Mucosa of stomach (tissue), 1 donor: Measurements from ENCODE around the gene IL17F.
"Not testable (repeated sequence)": the region's sequence is repeated elsewhere in the genome, so short reads cannot be mapped to it uniquely, and the experiment has no call there.

ENCODE experiments used
- H3K27me3 ChIP-seq: one replicate; pipeline ENCODE4 v1.7.0; 2013; ENCODE audit warnings: mild to moderate bottlenecking, low read length; ENCODE audit not compliant: control insufficient read depth, insufficient read depth
- H3K36me3 ChIP-seq: one replicate; pipeline ENCODE4 v1.7.0; 2013; ENCODE audit warnings: low read length; ENCODE audit not compliant: control insufficient read depth, insufficient read depth
- H3K4me1 ChIP-seq: one replicate; pipeline ENCODE4 v1.7.0; 2013; ENCODE audit warnings: mild to moderate bottlenecking, low read length; ENCODE audit not compliant: control insufficient read depth, insufficient read depth
- H3K4me3 ChIP-seq: one replicate; pipeline ENCODE4 v1.7.0; 2013; ENCODE audit warnings: low read length
- H3K9ac ChIP-seq: one replicate; pipeline ENCODE4 v1.7.0; 2013; ENCODE audit warnings: mild to moderate bottlenecking, low read length, moderate library complexity
- H3K9me3 ChIP-seq: one replicate; pipeline ENCODE4 v1.7.0; 2013; ENCODE audit warnings: mild to moderate bottlenecking, low read length, moderate library complexity; ENCODE audit not compliant: control insufficient read depth
- donor health status: Pancreatic carcinoma.

IL17F gene

GRCh38 chr6:52208612-52209011 lies 35.7 kb downstream of the IL17F start:
- Histone ChIP-seq H3K9ac (no peak overlapping the region), H3K36me3 (no peaks in the 10 kb centered on the region), H3K4me3 (no peak overlapping the region), H3K9me3 (no peaks in the 10 kb centered on the region), H3K4me1 (peaks cover 5% of the 10 kb centered on the region), H3K27me3 (no peaks in the 10 kb centered on the region)

GRCh38 chr6:52207066-52207465 lies 37.2 kb downstream of the IL17F start:
- no peak overlapping the region for H3K9ac ChIP-seq
- no peaks in the 10 kb centered on the region for H3K36me3 ChIP-seq
- no peak overlapping the region for H3K4me3 ChIP-seq
- no peaks in the 10 kb centered on the region for H3K27me3 ChIP-seq
- H3K4me1 ChIP-seq, result no peaks in the 10 kb centered on the region
- no peaks in the 10 kb centered on the region for H3K9me3 ChIP-seq

GRCh38 chr6:52201493-52201892 lies 42.8 kb downstream of the IL17F start:
- no peak overlapping the region for H3K9ac ChIP-seq
- no peaks in the 10 kb centered on the region for H3K36me3 ChIP-seq
- no peak overlapping the region for H3K4me3 ChIP-seq
- no peaks in the 10 kb centered on the region for H3K4me1 ChIP-seq
- H3K9me3 ChIP-seq, result no peaks in the 10 kb centered on the region
- no peaks in the 10 kb centered on the region for H3K27me3 ChIP-seq

- no peaks in the 10 kb centered on the region for H3K9me3 ChIP-seq
- no peaks in the 10 kb centered on the region for H3K4me1 ChIP-seq
- H3K4me3 ChIP-seq, result no peak overlapping the region
- H3K9ac ChIP-seq, result no peak overlapping the region
- no peaks in the 10 kb centered on the region for H3K36me3 ChIP-seq
- no peaks in the 10 kb centered on the region for H3K27me3 ChIP-seq
Observed at GRCh38 chr6:52201046-52201445, 43.3 kb downstream of the IL17F start.

- not testable (repeated sequence) for H3K27me3 ChIP-seq, H3K9ac ChIP-seq, H3K4me1 ChIP-seq, H3K4me3 ChIP-seq, H3K36me3 ChIP-seq, H3K9me3 ChIP-seq
Observed at GRCh38 chr6:52200088-52200487, 44.2 kb downstream of the IL17F start.

- Histone ChIP-seq H3K4me1 (no peaks in the 10 kb centered on the region), H3K27me3 (no peaks in the 10 kb centered on the region), H3K9me3 (no peaks in the 10 kb centered on the region), H3K4me3 (no peak overlapping the region), H3K36me3 (no peaks in the 10 kb centered on the region), H3K9ac (no peak overlapping the region)
Observed at GRCh38 chr6:52195886-52196285, 48.4 kb downstream of the IL17F start.

GRCh38 chr6:52191824-52192223 lies 52.5 kb downstream of the IL17F start:
- Histone ChIP-seq H3K36me3 (no peaks in the 10 kb centered on the region), H3K9ac (no peak overlapping the region)

GRCh38 chr6:52190409-52190808 lies 53.9 kb downstream of the IL17F start:
- Histone ChIP-seq H3K9ac (no peak overlapping the region), H3K27me3 (peaks cover 3% of the 10 kb centered on the region), H3K36me3 (no peaks in the 10 kb centered on the region), H3K9me3 (no peaks in the 10 kb centered on the region), H3K4me3 (no peak overlapping the region), H3K4me1 (no peaks in the 10 kb centered on the region)

More at GRCh38 chr6:52191824-52192223, 52.5 kb downstream of the IL17F start:
- no peaks in the 10 kb centered on the region for H3K9me3 ChIP-seq
- no peaks in the 10 kb centered on the region for H3K4me1 ChIP-seq
- peaks cover 3% of the 10 kb centered on the region for H3K27me3 ChIP-seq
- no peak overlapping the region for H3K4me3 ChIP-seq

GRCh38 chr6:52189974-52190373 lies 54.3 kb downstream of the IL17F start:
- no peaks in the 10 kb centered on the region for H3K36me3 ChIP-seq
- H3K4me1 ChIP-seq, result no peaks in the 10 kb centered on the region
- H3K4me3 ChIP-seq, result no peak overlapping the region
- no peaks in the 10 kb centered on the region for H3K9me3 ChIP-seq
- H3K9ac ChIP-seq, result no peak overlapping the region
- peaks cover 3% of the 10 kb centered on the region for H3K27me3 ChIP-seq

GRCh38 chr6:52187098-52187497 lies 57.2 kb downstream of the IL17F start:
- H3K36me3 ChIP-seq, result no peaks in the 10 kb centered on the region
- H3K9ac ChIP-seq, result no peak overlapping the region
- no peaks in the 10 kb centered on the region for H3K9me3 ChIP-seq
- H3K4me1 ChIP-seq, result no peaks in the 10 kb centered on the region
- no peak overlapping the region for H3K4me3 ChIP-seq
- H3K27me3 ChIP-seq, result peaks cover 3% of the 10 kb centered on the region
